DOHH2 (cell line): ENCODE measurements around the gene C1GALT1.

Experiments used
- EZH2phosphoT487 ChIP-seq: fragments of 200-600 bp; sonication (generic); IDR thresholded peaks from 2 replicates; pipeline ENCODE4 v1.6.1; 2017; ENCODE audit warnings: borderline replicate concordance, mild to moderate bottlenecking, antibody characterized with exemption, low read length, moderate library complexity, mixed read lengths
- TF ChIP-seq, protein P1 (sequence below): fragments of 200-600 bp; sonication (generic); IDR thresholded peaks from one replicate; pipeline ENCODE4 v1.5.1; 2014; ENCODE audit warnings: antibody characterized with exemption, mild to moderate bottlenecking, low read depth, low read length; ENCODE audit not compliant: poor library complexity, severe bottlenecking

DNA sequence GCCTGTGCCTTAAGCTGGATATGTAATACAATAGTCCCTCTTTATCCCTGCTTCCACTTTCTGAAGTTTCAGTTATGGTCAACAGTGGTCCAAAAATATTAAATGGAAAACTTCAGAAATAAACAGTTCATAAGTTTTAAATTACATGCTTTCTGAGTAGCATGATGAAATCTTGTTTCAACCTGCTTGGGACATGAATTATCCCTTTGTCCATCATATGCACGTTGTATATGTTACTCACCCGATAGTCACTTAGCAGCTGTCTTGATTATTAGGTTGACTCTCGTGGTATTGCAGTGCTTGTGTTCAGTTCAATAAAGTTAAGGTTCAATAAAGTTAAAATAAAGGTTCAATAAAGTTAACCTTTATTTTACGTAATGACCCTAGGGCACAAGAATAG, 25.5 kb downstream of the C1GALT1 start:
- TF ChIP-seq, protein P1, sequence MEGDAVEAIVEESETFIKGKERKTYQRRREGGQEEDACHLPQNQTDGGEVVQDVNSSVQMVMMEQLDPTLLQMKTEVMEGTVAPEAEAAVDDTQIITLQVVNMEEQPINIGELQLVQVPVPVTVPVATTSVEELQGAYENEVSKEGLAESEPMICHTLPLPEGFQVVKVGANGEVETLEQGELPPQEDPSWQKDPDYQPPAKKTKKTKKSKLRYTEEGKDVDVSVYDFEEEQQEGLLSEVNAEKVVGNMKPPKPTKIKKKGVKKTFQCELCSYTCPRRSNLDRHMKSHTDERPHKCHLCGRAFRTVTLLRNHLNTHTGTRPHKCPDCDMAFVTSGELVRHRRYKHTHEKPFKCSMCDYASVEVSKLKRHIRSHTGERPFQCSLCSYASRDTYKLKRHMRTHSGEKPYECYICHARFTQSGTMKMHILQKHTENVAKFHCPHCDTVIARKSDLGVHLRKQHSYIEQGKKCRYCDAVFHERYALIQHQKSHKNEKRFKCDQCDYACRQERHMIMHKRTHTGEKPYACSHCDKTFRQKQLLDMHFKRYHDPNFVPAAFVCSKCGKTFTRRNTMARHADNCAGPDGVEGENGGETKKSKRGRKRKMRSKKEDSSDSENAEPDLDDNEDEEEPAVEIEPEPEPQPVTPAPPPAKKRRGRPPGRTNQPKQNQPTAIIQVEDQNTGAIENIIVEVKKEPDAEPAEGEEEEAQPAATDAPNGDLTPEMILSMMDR: no peak
- TF ChIP-seq EZH2phosphoT487: no peak
